Activated CD4-positive, CD25-positive, alpha-beta regulatory T cell treated with anti-CD3 and anti-CD28 coated beads, Interleukin-2, amount 50 U/mL, for 16 hours (primary cell): ENCODE data around the gene TAAR1.
"Not testable (repeated sequence)": the region's sequence is repeated elsewhere in the genome, so short reads cannot be mapped to it uniquely, and the experiment has no call there.

Source experiments
- DNase-seq: peaks from one replicate; pipeline ENCODE4 v3.0.0-alpha.2; 2020; ENCODE audit warnings: low read depth, low spot score

TAAR1 gene

GRCh38 chr6:132661906-132662305, 2.9 kb upstream of the TAAR1 start:
- DNase-seq, result no peak

- DNase-seq, result no peak
Observed at GRCh38 chr6:132651062-132651461, 7.9 kb downstream of the TAAR1 start.

- DNase-seq, result no peak
Observed at GRCh38 chr6:132650429-132650828, 8.6 kb downstream of the TAAR1 start.

- DNase-seq, result no peak
Observed at GRCh38 chr6:132648828-132649227, 10.2 kb downstream of the TAAR1 start.

GRCh38 chr6:132648356-132648755, 10.6 kb downstream of the TAAR1 start:
- no peak for DNase-seq

- no peak for DNase-seq
Observed at GRCh38 chr6:132643547-132643946, 15.4 kb downstream of the TAAR1 start.

GRCh38 chr6:132637135-132637534, 21.8 kb downstream of the TAAR1 start:
- not testable (repeated sequence) for DNase-seq

- not testable (repeated sequence) for DNase-seq
Observed at GRCh38 chr6:132635906-132636305, 23.1 kb downstream of the TAAR1 start.

GRCh38 chr6:132635288-132635687, 23.7 kb downstream of the TAAR1 start:
- DNase-seq, result not testable (repeated sequence)

- no peak for DNase-seq
Observed at GRCh38 chr6:132634796-132635195, 24.2 kb downstream of the TAAR1 start.

- no peak for DNase-seq
Observed at GRCh38 chr6:132633362-132633761, 25.6 kb downstream of the TAAR1 start.

GRCh38 chr6:132624175-132624574, 34.8 kb downstream of the TAAR1 start, which contains the start of gene TAAR2:
Gene TAAR2 (minus strand): TSS chr6:132624275. CDS start chr6:132624275, 0 bp downstream.
- DNase-seq, result no peak

GRCh38 chr6:132623106-132623845, 35.7 kb downstream of the TAAR1 start:
- no peak for DNase-seq

GRCh38 chr6:132616677-132617076, 42.3 kb downstream of the TAAR1 start:
- DNase-seq, result no peak

GRCh38 chr6:132614554-132614953, 44.4 kb downstream of the TAAR1 start:
- no peak for DNase-seq

GRCh38 chr6:132612449-132613108, 46.4 kb downstream of the TAAR1 start:
- no peak for DNase-seq

- no peak for DNase-seq
Observed at GRCh38 chr6:132611616-132612015, 47.4 kb downstream of the TAAR1 start.

GRCh38 chr6:132607544-132608233, 51.3 kb downstream of the TAAR1 start:
- no peak for DNase-seq

- no peak for DNase-seq
Observed at GRCh38 chr6:132604635-132605152, 54.3 kb downstream of the TAAR1 start.

GRCh38 chr6:132600900-132601299, 58.1 kb downstream of the TAAR1 start:
- DNase-seq, result not testable (repeated sequence)

- no peak for DNase-seq
Observed at GRCh38 chr6:132598473-132598872, 60.5 kb downstream of the TAAR1 start.

- no peak for DNase-seq
Observed at GRCh38 chr6:132596201-132596600, 62.8 kb downstream of the TAAR1 start.
